Ishikawa (cell line): ENCODE results near the gene METRN.

Experiments used
- EP300 ChIP-seq: IDR thresholded peaks from 2 replicates; pipeline ENCODE4 v1.6.1; 2012; ENCODE audit warnings: borderline replicate concordance
- NFIC ChIP-seq: IDR thresholded peaks from 2 replicates; pipeline ENCODE4 v1.6.1; 2012
- RAD21 ChIP-seq: IDR thresholded peaks from 2 replicates; pipeline ENCODE4 v1.6.1; 2012; ENCODE audit warnings: low read depth
- TAF1 ChIP-seq: IDR thresholded peaks from 2 replicates; pipeline ENCODE4 v1.6.1; 2012; ENCODE audit warnings: low read depth, mild to moderate bottlenecking
- USF1 ChIP-seq: IDR thresholded peaks from 2 replicates; pipeline ENCODE4 v1.6.1; 2012
- TF ChIP-seq, protein P1 (sequence below): IDR thresholded peaks from 2 replicates; pipeline ENCODE4 v1.6.1; 2012; ENCODE audit warnings: low read depth, mild to moderate bottlenecking
- TF ChIP-seq, protein P2 (sequence below): IDR thresholded peaks from 2 replicates; pipeline ENCODE4 v1.6.1; 2012

- no peak for TF ChIP-seq EP300
- no peak for TF ChIP-seq RAD21
- no peak for TF ChIP-seq TAF1
- no peak for TF ChIP-seq NFIC
- TF ChIP-seq, protein P1, sequence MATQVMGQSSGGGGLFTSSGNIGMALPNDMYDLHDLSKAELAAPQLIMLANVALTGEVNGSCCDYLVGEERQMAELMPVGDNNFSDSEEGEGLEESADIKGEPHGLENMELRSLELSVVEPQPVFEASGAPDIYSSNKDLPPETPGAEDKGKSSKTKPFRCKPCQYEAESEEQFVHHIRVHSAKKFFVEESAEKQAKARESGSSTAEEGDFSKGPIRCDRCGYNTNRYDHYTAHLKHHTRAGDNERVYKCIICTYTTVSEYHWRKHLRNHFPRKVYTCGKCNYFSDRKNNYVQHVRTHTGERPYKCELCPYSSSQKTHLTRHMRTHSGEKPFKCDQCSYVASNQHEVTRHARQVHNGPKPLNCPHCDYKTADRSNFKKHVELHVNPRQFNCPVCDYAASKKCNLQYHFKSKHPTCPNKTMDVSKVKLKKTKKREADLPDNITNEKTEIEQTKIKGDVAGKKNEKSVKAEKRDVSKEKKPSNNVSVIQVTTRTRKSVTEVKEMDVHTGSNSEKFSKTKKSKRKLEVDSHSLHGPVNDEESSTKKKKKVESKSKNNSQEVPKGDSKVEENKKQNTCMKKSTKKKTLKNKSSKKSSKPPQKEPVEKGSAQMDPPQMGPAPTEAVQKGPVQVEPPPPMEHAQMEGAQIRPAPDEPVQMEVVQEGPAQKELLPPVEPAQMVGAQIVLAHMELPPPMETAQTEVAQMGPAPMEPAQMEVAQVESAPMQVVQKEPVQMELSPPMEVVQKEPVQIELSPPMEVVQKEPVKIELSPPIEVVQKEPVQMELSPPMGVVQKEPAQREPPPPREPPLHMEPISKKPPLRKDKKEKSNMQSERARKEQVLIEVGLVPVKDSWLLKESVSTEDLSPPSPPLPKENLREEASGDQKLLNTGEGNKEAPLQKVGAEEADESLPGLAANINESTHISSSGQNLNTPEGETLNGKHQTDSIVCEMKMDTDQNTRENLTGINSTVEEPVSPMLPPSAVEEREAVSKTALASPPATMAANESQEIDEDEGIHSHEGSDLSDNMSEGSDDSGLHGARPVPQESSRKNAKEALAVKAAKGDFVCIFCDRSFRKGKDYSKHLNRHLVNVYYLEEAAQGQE, result no peak
- TF ChIP-seq, protein P2, sequence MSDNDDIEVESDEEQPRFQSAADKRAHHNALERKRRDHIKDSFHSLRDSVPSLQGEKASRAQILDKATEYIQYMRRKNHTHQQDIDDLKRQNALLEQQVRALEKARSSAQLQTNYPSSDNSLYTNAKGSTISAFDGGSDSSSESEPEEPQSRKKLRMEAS, result no peak
- no peak for TF ChIP-seq USF1
Observed at GRCh38 chr16:759110-759910, 44.4 kb downstream of the METRN start.
